ENCODE data around the gene TH.

DNA sequence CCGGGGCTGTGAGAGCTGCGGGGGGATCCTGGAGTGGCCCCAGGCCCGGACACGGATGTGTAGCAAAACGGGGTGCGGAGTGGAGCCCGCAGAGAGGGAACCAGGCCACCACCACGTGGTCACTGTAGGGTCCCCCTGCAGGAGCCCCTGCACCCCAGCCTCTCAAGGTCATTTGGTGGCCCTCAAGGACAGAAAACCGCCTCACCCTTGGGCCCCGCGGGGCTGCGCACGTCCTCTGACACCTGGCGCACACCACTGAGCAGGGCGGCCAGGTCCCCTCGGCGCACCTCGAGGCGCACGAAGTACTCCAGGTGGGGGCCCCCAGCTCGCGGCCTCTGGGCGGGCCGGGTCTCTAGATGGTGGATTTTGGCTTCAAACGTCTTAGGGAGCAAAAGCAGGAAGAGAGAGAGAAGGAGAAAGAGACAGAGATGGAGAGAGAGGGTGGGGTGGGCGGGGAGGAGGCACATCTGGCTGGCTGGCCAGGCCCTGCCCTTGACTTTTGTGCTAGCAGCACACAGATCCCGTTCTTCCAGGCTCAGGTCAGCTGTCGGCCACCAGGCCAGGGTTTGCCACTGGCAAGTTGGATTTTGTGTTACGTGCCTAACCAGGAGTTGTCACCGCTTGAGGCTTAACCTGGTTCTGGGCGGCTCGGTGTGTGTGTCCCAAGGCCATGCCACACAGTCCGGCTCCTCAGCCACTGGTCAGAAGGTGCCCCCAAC lies 3.2 kb downstream of the TH start:
- TF ChIP-seq SIN3A (IDR thresholded peaks at IDR 0.05; ENCODE audit: borderline replicate concordance, low read depth, low read length) (no peak), GABPA (IDR thresholded peaks at IDR 0.05; ENCODE audit: low read depth) (no peak), RXRA (IDR thresholded peaks at IDR 0.05; ENCODE audit: borderline replicate concordance, low read depth) (no peak), SMC3 (IDR thresholded peaks at IDR 0.05; ENCODE audit: low read depth, low read length) (no peak), POLR2AphosphoS5 (IDR thresholded peaks at IDR 0.05; ENCODE audit: low read depth, low read length) (no peak), JUND (IDR thresholded peaks at IDR 0.05) (no peak), TAF1 (IDR thresholded peaks at IDR 0.05; ENCODE audit: borderline replicate concordance, low read depth, low read length) (no peak)
- TF ChIP-seq, protein P1, sequence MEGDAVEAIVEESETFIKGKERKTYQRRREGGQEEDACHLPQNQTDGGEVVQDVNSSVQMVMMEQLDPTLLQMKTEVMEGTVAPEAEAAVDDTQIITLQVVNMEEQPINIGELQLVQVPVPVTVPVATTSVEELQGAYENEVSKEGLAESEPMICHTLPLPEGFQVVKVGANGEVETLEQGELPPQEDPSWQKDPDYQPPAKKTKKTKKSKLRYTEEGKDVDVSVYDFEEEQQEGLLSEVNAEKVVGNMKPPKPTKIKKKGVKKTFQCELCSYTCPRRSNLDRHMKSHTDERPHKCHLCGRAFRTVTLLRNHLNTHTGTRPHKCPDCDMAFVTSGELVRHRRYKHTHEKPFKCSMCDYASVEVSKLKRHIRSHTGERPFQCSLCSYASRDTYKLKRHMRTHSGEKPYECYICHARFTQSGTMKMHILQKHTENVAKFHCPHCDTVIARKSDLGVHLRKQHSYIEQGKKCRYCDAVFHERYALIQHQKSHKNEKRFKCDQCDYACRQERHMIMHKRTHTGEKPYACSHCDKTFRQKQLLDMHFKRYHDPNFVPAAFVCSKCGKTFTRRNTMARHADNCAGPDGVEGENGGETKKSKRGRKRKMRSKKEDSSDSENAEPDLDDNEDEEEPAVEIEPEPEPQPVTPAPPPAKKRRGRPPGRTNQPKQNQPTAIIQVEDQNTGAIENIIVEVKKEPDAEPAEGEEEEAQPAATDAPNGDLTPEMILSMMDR (IDR thresholded peaks at IDR 0.05), result no peak
- TF ChIP-seq, protein P2, sequence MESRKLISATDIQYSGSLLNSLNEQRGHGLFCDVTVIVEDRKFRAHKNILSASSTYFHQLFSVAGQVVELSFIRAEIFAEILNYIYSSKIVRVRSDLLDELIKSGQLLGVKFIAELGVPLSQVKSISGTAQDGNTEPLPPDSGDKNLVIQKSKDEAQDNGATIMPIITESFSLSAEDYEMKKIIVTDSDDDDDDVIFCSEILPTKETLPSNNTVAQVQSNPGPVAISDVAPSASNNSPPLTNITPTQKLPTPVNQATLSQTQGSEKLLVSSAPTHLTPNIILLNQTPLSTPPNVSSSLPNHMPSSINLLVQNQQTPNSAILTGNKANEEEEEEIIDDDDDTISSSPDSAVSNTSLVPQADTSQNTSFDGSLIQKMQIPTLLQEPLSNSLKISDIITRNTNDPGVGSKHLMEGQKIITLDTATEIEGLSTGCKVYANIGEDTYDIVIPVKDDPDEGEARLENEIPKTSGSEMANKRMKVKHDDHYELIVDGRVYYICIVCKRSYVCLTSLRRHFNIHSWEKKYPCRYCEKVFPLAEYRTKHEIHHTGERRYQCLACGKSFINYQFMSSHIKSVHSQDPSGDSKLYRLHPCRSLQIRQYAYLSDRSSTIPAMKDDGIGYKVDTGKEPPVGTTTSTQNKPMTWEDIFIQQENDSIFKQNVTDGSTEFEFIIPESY (IDR thresholded peaks at IDR 0.05; ENCODE audit: borderline replicate concordance, low read depth), result no peak
- TF ChIP-seq, protein P3, sequence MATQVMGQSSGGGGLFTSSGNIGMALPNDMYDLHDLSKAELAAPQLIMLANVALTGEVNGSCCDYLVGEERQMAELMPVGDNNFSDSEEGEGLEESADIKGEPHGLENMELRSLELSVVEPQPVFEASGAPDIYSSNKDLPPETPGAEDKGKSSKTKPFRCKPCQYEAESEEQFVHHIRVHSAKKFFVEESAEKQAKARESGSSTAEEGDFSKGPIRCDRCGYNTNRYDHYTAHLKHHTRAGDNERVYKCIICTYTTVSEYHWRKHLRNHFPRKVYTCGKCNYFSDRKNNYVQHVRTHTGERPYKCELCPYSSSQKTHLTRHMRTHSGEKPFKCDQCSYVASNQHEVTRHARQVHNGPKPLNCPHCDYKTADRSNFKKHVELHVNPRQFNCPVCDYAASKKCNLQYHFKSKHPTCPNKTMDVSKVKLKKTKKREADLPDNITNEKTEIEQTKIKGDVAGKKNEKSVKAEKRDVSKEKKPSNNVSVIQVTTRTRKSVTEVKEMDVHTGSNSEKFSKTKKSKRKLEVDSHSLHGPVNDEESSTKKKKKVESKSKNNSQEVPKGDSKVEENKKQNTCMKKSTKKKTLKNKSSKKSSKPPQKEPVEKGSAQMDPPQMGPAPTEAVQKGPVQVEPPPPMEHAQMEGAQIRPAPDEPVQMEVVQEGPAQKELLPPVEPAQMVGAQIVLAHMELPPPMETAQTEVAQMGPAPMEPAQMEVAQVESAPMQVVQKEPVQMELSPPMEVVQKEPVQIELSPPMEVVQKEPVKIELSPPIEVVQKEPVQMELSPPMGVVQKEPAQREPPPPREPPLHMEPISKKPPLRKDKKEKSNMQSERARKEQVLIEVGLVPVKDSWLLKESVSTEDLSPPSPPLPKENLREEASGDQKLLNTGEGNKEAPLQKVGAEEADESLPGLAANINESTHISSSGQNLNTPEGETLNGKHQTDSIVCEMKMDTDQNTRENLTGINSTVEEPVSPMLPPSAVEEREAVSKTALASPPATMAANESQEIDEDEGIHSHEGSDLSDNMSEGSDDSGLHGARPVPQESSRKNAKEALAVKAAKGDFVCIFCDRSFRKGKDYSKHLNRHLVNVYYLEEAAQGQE (IDR thresholded peaks at IDR 0.05; ENCODE audit: low read depth, low read length), result no peak
